Neural progenitor cell (in vitro differentiated cells): Measurements from ENCODE around the gene PEAK3. TPM values are rescaled to one million over a fixed set of nuclear protein-coding genes. Genes with fewer than 3 reads are reported as not detected.

Experiments used
- DNase-seq: peaks from one replicate; pipeline ENCODE4 v3.0.0-alpha.2; 2016; ENCODE audit warnings: low spot score
- H2AFZ ChIP-seq: fragments of 200-600 bp; sonication (generic); replicated peaks from 2 replicates; pipeline ENCODE4 v1.6.1; 2016; ENCODE audit warnings: antibody characterized with exemption
- H3F3A ChIP-seq: fragments of 200-600 bp; sonication (generic); 2 replicates; pipeline ENCODE4 v1.6.1; 2016; ENCODE audit warnings: antibody characterized with exemption, low read depth
- H3K27ac ChIP-seq: fragments of 200-600 bp; sonication (generic); 2 replicates; pipeline ENCODE4 v1.5.1; 2016; ENCODE audit warnings: mild to moderate bottlenecking
- H3K27me3 ChIP-seq: fragments of 200-600 bp; sonication (generic); 2 replicates; pipeline ENCODE4 v1.6.1; 2016; ENCODE audit warnings: mild to moderate bottlenecking, moderate library complexity
- H3K36me3 ChIP-seq: fragments of 200-600 bp; sonication (generic); 2 replicates; pipeline ENCODE4 v1.5.1; 2016
- H3K4me1 ChIP-seq: fragments of 200-600 bp; sonication (generic); 2 replicates; pipeline ENCODE4 v1.6.1; 2016; ENCODE audit warnings: mixed run types
- H3K4me2 ChIP-seq: fragments of 200-600 bp; sonication (generic); 2 replicates; pipeline ENCODE4 v1.6.1; 2016
- H3K4me3 ChIP-seq: fragments of 200-600 bp; sonication (generic); 2 replicates; pipeline ENCODE4 v1.5.1; 2016
- H3K79me2 ChIP-seq: fragments of 200-600 bp; sonication (generic); 2 replicates; pipeline ENCODE4 v1.6.1; 2016; ENCODE audit warnings: low read depth
- H3K9ac ChIP-seq: fragments of 200-600 bp; sonication (generic); 2 replicates; pipeline ENCODE4 v1.6.1; 2016
- H3K9me3 ChIP-seq: fragments of 200-600 bp; sonication (generic); 2 replicates; pipeline ENCODE4 v1.5.1; 2016; ENCODE audit warnings: low read depth
- H4K20me1 ChIP-seq: fragments of 200-600 bp; sonication (generic); 2 replicates; pipeline ENCODE4 v1.6.1; 2016; ENCODE audit warnings: low read depth
- H3K27ac Mint-ChIP-seq: 3 replicates; pipeline ENCODE4 v1.8.0; 2021; ENCODE audit warnings: mixed read lengths
- H3K27me3 Mint-ChIP-seq: 2 replicates; pipeline ENCODE4 v1.8.0; 2022; ENCODE audit warnings: low read depth, mild to moderate bottlenecking, inconsistent platforms, moderate library complexity, mixed read lengths; ENCODE audit not compliant: insufficient read depth
- H3K36me3 Mint-ChIP-seq: 3 replicates; pipeline ENCODE4 v1.8.0; 2021; ENCODE audit warnings: mixed read lengths
- H3K4me1 Mint-ChIP-seq: 3 replicates; pipeline ENCODE4 v1.8.0; 2021; ENCODE audit warnings: mixed read lengths
- H3K4me3 Mint-ChIP-seq: 3 replicates; pipeline ENCODE4 v1.8.0; 2021; ENCODE audit warnings: mild to moderate bottlenecking, moderate library complexity, mixed read lengths
- H3K9me3 Mint-ChIP-seq: 3 replicates; pipeline ENCODE4 v1.8.0; 2020; ENCODE audit warnings: mixed read lengths
- EZH2 ChIP-seq: fragments of 200-600 bp; sonication (generic); IDR thresholded peaks from 2 replicates; pipeline ENCODE4 v1.6.1; 2017; ENCODE audit warnings: antibody characterized with exemption, mild to moderate bottlenecking, moderate library complexity
- EZH2phosphoT487 ChIP-seq: fragments of 200-600 bp; sonication (generic); IDR thresholded peaks from 2 replicates; pipeline ENCODE4 v1.6.1; 2017; ENCODE audit warnings: antibody characterized with exemption
- total RNA-seq: library from RNA; depleted of rRNA; stranded (reverse); fragments of >200 nt; gene quantifications from 2 replicates; pipeline ENCODE4 v1.2.3, GENCODE V29; 2015; ENCODE audit warnings: low replicate concordance
- TF ChIP-seq, protein P1 (sequence below): fragments of 200-600 bp; sonication (generic); IDR thresholded peaks from 2 replicates; pipeline ENCODE4 v1.5.1; 2017; ENCODE audit warnings: antibody characterized with exemption, mild to moderate bottlenecking

Gene PEAK3
- total RNA-seq, 1 donor from 2014 or later = not detected

DNA sequence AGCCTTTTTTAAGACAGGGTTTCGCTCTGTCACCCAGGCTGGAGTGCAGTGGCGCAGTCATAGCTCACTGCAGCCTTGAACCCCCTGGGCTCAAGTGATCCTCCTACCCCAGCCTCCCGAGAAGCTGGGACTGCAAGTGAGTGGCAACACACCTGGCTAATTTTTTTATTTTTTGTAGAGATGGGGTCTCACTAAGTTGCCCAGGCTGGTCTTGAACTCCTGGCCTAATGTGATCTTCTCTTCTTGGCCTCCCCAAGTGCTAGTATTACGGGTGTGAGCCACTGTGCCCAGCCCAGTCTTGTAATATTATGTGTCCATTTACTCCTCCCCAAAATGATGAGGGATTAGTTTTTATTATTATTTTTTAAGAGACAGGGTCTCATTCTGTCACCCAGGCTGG is 29.1 kb upstream of the PEAK3 start:
- Histone ChIP-seq H3K79me2 (no peaks in the 10 kb centered on the region), H3K9ac (no peak overlapping the region), H3K4me2 (no peak overlapping the region), H3K9me3 (no peaks in the 10 kb centered on the region), H3K36me3 (no peaks in the 10 kb centered on the region), H3K27ac (no peak overlapping the region), H3K27me3 (peaks cover 77% of the 10 kb centered on the region), H2AFZ (no peak overlapping the region), H3K4me1 (no peaks in the 10 kb centered on the region), H3F3A (peaks cover 4% of the 10 kb centered on the region), H3K4me3 (no peak overlapping the region), H4K20me1 (no peaks in the 10 kb centered on the region)
- TF ChIP-seq EZH2phosphoT487 (no peak), EZH2 (no peak)
- TF ChIP-seq, protein P1, sequence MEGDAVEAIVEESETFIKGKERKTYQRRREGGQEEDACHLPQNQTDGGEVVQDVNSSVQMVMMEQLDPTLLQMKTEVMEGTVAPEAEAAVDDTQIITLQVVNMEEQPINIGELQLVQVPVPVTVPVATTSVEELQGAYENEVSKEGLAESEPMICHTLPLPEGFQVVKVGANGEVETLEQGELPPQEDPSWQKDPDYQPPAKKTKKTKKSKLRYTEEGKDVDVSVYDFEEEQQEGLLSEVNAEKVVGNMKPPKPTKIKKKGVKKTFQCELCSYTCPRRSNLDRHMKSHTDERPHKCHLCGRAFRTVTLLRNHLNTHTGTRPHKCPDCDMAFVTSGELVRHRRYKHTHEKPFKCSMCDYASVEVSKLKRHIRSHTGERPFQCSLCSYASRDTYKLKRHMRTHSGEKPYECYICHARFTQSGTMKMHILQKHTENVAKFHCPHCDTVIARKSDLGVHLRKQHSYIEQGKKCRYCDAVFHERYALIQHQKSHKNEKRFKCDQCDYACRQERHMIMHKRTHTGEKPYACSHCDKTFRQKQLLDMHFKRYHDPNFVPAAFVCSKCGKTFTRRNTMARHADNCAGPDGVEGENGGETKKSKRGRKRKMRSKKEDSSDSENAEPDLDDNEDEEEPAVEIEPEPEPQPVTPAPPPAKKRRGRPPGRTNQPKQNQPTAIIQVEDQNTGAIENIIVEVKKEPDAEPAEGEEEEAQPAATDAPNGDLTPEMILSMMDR = no peak
- peaks cover 20% of the 10 kb centered on the region for H3K9me3 Mint-ChIP-seq
- peaks cover 18% of the 10 kb centered on the region for H3K4me1 Mint-ChIP-seq
- no peak for DNase-seq
- H3K27me3 Mint-ChIP-seq = peaks cover 12% of the 10 kb centered on the region
- H3K27ac Mint-ChIP-seq = no peak overlapping the region
- H3K36me3 Mint-ChIP-seq = no peaks in the 10 kb centered on the region
- no peak overlapping the region for H3K4me3 Mint-ChIP-seq

DNA sequence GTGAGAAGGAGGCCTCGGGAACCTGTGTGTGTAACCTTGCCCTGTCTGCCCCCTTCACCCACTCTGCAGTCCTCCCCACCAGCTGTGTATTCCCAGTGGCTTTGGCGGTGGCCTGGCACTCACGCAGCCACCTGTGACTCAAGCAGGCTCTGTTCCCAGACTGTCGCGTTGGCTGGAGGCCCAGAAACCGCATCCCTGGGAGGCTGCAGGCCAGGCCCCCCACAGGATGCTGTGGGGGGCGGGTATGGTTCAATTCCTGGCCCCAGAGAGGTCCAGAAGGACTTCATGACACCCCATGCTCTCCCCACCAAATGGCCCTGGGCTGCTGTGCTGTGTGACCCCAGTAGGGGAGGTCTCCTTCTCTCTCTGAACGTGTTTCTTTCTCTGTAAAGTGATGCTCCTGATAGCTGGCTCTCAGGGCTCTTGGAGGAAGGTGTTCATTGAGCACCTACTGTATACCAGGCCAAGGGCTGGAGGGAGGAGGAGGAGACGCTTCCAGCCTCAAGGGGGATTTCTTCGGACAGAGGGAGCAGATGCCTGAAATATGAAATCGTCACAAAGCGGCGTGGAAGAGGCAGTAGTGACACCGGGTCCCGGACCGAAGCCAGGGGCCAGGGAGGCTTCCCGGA is 27.9 kb upstream of the PEAK3 start:
- TF ChIP-seq EZH2phosphoT487 = no peak
- TF ChIP-seq, protein P1 = no peak
- no peak for TF ChIP-seq EZH2
- no peaks in the 10 kb centered on the region for H3K79me2 ChIP-seq
- H4K20me1 ChIP-seq = no peaks in the 10 kb centered on the region
- Mint-ChIP-seq H3K4me3 (no peak overlapping the region), H3K36me3 (no peaks in the 10 kb centered on the region), H3K27ac (peak overlapping the region; percentile 83), H3K4me1 (peaks cover 15% of the 10 kb centered on the region), H3K27me3 (peaks cover 7% of the 10 kb centered on the region), H3K9me3 (peaks cover 14% of the 10 kb centered on the region)
- no peak overlapping the region for H2AFZ ChIP-seq
- DNase-seq = no peak
- H3F3A ChIP-seq = peaks cover 4% of the 10 kb centered on the region
- no peaks in the 10 kb centered on the region for H3K9me3 ChIP-seq
- no peak overlapping the region for H3K4me3 ChIP-seq
- peaks cover 76% of the 10 kb centered on the region for H3K27me3 ChIP-seq
- no peak overlapping the region for H3K9ac ChIP-seq
- no peaks in the 10 kb centered on the region for H3K4me1 ChIP-seq
- no peak overlapping the region for H3K4me2 ChIP-seq
- H3K36me3 ChIP-seq = no peaks in the 10 kb centered on the region
- no peak overlapping the region for H3K27ac ChIP-seq

GRCh38 chr19:2308114-2308556 is 26.2 kb upstream of the PEAK3 start, which contains the start of gene LINGO3:
Gene LINGO3 (minus strand): TSS chr19:2308154. CDS start chr19:2291776, 16,378 bp downstream.
- Histone ChIP-seq H3F3A (peaks cover 4% of the 10 kb centered on the region), H3K36me3 (no peaks in the 10 kb centered on the region), H3K79me2 (no peaks in the 10 kb centered on the region), H3K9me3 (no peaks in the 10 kb centered on the region), H4K20me1 (no peaks in the 10 kb centered on the region), H3K9ac (no peak within 1 kb of the TSS), H3K27me3 (peaks cover 65% of the 10 kb centered on the region), H3K4me1 (no peaks in the 10 kb centered on the region), H2AFZ (peak within 1 kb of the TSS; percentile 42), H3K4me3 (peak within 1 kb of the TSS; percentile 45), H3K27ac (no peak within 1 kb of the TSS), H3K4me2 (peak within 1 kb of the TSS; percentile 78)
- peak; percentile 60 for DNase-seq
- peaks cover 2% of the 10 kb centered on the region for H3K9me3 Mint-ChIP-seq
- H3K4me1 Mint-ChIP-seq = peaks cover 20% of the 10 kb centered on the region
- peak within 1 kb of the TSS; percentile 79 for H3K27ac Mint-ChIP-seq
- peaks cover 12% of the 10 kb centered on the region for H3K27me3 Mint-ChIP-seq
- H3K4me3 Mint-ChIP-seq = peak within 1 kb of the TSS; percentile 81
- TF ChIP-seq EZH2 (no peak), EZH2phosphoT487 (no peak)
- TF ChIP-seq, protein P1 = no peak
- H3K36me3 Mint-ChIP-seq = no peaks in the 10 kb centered on the region
